ACHN (cell line): ENCODE data around the gene ANKRD33B.
A peak's percentile ranks its signal among the peaks of the same experiment; 100 is the strongest.
"Not testable (repeated sequence)": the region's sequence is repeated elsewhere in the genome, so short reads cannot be mapped to it uniquely, and the experiment has no call there.

Experiments used
- DNase-seq: peaks from one replicate; pipeline ENCODE4 v3.0.0-alpha.2; 2015
- in situ Hi-C: cut with HindIII; loops from 2 replicates; pipeline ENCODE4 v1.10.0; 2017; ENCODE audit warnings: low sequenced_read_pairs, low pct_ligation_motif_present, low pct_unique_long_range_greater_than_20kb

Gene ANKRD33B

GRCh38 chr5:10599862-10600284 is 36.0 kb downstream of the ANKRD33B start:
- peak; percentile 69 for DNase-seq
- in situ Hi-C loops = no loop called here

GRCh38 chr5:10600626-10601245 is 36.9 kb downstream of the ANKRD33B start:
- in situ Hi-C loops = no loop called here
- peak; percentile 70 for DNase-seq

DNA sequence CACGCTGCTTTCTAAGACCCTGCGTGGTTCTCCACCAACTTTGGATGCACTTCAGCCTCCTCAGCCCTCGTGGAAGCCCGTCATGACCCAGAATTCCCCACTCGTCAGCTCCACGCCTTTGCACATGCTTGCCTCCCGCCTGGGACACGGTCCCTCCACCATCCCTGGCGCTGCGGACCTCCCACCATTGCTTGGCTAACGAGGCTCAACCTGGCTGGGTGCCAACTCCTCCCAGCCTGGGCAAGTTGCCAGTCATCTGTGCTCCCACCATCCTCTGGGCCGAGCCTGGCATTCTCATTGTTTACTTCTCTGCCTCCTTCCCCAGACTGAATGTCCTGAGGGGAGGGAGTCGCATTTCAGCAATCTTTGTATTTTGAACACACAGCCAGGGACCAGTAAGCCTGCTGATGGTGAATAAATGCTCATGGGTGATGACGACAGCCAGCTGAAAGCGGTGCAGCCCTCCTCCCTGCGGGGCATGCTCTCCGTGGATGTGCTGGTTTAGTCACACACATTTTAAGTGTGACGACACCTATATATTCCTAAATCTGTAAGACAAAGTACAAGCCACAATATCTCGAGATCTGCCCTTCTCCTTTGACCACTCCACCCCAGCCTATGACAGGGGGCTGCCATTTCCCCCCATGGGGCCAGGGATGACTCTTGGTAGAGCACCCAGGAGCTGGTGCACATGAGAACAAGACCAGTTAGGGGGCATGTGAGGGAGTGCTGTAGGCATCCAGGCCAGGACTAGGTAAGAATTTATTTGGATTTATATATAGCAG is 37.6 kb downstream of the ANKRD33B start:
- peak; percentile 70 for DNase-seq
- in situ Hi-C loops = no loop called here

DNA sequence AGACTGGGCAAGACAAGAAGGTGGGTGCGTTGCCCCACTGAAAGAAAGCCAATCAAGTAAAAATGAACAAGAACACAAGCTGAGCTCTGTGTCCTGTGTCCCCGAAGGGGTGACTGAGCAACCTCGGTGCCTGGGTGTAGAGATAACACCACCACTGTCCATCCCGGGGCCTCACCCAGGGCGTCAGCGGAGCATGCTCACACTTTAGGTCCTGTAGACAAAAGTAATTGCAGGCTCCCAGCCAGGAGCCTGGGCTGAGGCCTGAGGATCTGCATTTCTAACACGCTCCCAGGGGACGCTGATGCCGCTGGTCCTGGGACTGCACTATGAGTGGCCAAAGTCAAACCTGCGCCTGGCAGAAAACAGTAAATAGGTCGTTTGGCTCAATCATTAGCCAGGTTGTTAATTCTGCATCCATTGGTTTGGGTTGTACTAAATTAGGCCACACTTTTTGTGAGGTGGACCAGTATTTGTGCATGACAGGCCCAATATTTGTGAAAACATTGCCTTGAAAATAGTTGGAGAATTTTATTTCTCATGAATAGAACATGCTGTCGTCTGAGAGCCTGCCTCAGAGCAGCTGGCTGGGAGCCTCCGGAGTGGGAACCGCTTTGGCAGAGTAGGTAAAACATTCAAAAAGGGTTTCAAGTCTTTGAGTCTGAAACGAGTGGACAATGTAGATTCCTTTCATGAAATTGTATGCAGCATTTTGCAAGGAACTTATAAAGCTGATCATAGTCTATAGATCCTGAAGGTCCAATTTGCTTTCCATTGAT is 38.3 kb downstream of the ANKRD33B start:
- no peak for DNase-seq
- in situ Hi-C loops = no loop called here

GRCh38 chr5:10604975-10605374 is 41.1 kb downstream of the ANKRD33B start:
- no peak for DNase-seq
- in situ Hi-C loops = no loop called here

DNA sequence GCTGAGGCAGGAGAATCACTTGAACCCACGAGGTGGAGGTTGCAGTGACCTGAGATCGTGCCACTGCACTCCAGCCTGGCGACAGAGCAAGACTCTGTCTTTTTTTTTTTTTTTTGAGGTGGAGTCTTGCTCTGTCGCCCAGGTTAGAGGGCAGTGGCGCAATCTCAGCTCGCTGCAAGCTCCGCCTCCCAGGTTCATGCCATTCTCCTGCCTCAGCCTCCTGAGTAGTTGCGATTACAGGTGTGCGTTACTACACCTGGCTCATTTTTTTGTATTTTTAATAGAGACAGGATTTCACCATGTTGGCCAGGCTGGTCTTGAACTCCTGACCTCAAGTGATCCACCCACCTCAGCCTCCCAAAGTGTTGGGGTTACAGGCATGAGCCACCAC is 42.8 kb downstream of the ANKRD33B start:
- in situ Hi-C loops, DNase-seq: not testable (repeated sequence)

DNA sequence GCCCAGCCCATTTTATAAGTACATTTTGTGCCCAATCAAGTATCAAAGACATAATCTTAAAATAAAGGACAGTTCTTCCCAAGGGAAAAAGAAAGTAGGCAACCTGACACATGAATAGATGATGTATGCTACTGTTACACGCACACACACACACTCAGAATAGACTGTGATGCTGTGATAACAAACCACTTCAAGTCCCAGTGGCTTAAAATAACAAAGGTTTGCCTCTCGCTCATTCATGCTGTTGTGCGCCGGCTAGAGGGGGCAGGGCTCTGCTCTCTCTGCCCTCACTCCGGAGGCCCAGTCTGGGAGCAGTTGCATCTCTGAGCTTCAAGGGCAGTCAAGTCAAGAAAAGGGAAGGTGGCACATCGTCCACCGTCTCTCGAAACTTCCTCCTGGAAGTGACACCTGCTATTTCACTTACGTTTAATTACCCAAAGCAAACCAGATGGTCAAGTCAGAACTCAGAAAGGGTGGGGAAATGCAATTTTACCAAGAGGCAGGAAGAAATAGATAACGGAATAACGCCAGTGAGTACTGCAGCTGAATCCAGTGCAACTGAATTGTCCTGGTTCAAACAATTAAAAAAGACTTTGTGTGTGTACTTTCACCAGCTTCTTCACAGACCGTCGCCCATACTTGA is 43.3 kb downstream of the ANKRD33B start:
- in situ Hi-C loops = no loop called here
- DNase-seq = no peak

DNA sequence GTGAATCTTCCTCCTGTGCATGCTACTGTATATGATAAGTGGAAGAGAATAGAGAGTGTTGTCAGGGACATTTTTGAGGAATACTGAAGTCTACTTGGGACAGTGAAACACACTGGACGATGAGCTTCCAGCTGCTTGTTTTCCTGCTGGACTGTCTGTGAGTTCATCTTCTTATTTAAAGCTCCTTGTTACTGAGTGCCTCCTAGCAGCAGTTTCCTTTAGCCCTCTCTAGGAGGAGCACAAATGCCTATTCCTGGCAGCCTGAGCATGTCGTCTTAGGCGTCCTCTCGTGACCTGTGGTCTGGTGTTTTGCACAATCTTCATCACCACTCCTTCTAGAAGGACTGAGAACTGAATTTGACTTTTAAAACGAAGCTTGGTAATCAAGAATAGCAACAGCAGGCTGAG is 43.8 kb downstream of the ANKRD33B start:
- DNase-seq = no peak
- in situ Hi-C loops = no loop called here

DNA sequence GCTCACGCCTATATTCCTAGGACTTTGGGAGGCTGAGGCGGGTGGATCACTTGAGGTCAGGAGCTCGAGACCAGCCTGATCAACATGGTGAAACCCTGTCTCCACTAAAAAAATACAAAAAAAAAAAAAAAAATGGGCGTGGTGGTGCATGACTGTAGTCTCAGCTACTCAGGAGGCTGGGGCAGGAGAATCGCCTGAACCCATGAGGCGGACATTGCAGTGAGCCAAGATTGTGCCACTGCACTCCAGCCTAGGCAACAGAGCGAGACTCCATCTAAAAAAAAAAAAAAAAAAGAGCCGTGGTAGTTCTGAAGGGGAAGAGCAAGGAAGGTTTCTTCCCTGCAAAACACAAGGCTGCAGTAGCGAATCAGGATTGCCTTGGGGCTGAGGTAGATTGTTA is 44.2 kb downstream of the ANKRD33B start:
- in situ Hi-C loops = not testable (repeated sequence)

DNA sequence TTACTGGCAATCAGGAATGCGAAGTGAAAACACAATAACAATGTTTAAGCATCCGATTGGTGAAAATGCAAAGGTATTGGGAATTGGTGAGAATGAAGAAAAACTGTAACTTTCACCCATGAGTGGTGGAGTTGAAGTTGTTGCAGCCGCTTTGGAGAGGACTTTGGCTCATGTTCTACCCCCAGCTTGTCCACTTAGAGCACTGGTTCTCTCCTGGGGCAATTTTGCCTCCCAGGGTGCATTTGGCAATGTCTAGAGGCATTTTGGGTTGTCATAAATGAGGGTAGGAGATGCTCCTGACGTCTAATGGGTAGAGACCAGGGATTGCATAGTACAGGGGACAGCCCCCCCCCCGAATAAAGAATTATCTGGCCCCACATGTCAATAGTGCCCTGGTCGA is 46.2 kb downstream of the ANKRD33B start:
- DNase-seq = no peak
- in situ Hi-C loops = no loop called here

More for the DNA sequence above, 44.2 kb downstream of the ANKRD33B start:
- DNase-seq = not testable (repeated sequence)

DNA sequence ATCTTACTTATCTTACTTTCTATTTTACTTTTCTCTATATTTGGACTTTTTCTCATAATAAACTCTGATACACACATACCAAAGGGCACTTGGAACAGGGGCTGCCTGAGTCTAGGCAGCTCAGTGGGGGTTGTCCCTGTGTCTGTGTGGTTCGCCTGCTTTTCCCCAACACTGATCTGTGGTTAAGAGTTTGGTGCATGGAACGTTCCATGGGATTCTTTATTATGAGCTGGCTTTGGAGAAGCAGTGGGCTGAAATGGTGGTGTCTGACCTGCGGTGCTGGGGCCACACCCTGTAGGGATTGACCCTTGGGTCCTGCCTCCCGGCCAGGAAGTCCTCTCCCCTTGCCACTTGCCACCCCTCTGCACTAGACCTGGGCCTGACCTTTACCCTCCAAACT is 47.4 kb downstream of the ANKRD33B start:
- in situ Hi-C loops = no loop called here

DNA sequence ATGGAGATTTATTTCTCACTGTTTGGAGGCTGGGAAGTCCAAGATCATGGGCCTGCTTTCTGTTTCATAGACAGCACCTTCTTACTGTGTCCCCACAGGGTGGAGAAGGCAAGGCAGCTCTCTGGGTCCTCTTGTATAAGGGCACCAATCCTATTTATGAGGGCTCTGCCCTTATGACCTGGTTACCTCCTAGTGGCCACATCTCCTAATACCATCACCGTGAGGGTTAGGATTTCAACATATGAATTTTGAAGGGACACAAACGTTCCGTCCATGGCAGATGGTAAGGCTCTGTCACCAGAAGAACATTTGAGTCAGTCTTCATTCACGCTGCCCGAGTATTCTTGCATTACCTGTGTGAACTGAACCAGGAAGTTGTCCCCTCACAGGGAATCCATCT is 48.4 kb downstream of the ANKRD33B start:
- no peak for DNase-seq
- in situ Hi-C loops = no loop called here

More for the DNA sequence above, 47.4 kb downstream of the ANKRD33B start:
- no peak for DNase-seq

DNA sequence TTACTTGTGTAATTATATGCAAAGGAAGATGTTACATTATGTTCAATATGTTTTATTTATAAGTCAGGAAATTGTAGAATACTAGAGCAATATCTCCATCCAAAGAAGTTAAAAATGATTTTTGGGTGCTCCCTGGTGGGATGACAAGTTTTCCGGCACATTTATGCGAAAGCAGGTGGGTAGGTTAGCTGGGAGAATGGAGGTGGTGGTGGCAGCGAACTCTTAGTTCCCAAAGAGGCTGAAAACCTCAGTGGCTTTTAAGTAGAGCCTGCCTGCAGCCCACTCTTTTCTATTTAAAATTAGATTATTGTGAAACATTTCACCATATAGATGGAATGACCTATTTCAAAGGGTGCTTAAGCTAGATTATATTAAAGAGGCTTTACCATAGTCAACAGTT is 51.8 kb downstream of the ANKRD33B start:
- in situ Hi-C loops = no loop called here
- DNase-seq = no peak

DNA sequence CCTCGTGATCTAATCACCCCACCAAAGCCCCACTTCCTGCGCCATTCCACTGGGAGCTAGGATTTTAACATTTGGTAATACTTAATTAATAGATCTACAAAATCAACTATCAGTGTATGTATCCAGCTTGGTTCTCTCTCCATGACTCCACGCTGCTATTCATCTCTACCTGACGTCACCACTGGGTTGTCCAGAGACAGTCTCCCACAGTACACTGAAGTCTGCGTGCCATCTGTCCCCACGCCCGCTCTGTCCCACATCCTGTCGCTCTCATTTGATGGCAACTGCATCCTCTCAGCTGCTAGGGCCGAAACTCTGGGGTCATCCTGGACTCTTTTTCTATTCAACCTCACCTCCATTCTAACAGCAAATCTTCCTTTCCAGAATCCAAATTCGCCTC is 53.2 kb downstream of the ANKRD33B start:
- no peak for DNase-seq
- in situ Hi-C loops = no loop called here

GRCh38 chr5:10618311-10618710 is 54.4 kb downstream of the ANKRD33B start:
- no peak for DNase-seq
- in situ Hi-C loops = no loop called here

- in situ Hi-C loops = no loop called here
- DNase-seq = no peak
Measured at GRCh38 chr5:10619649-10620048, 55.8 kb downstream of the ANKRD33B start.

GRCh38 chr5:10620346-10620745 is 56.5 kb downstream of the ANKRD33B start:
- DNase-seq = no peak
- in situ Hi-C loops = no loop called here

- in situ Hi-C loops = no loop called here
Measured at GRCh38 chr5:10621832-10622231, 58.0 kb downstream of the ANKRD33B start.

DNA sequence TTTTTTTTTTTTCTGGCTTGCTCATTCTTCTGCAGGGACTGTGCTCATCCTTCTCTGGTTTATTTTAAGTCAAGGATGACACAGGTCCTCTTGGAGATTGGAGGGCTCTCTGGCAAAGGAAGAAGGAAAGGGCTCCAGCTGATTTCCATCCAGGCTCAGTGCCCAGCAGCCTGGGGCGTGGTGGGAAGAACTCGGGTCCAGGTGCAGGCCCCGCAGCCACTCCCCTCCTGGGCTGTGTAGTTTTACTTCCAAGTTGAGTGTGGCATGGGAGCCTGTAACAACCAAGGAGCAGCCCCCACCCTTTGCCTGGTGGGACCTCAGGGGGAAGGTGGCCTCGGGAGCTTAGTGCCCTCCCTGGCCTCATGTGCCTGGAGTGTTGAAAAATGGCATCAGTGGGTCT is 58.9 kb downstream of the ANKRD33B start:
- in situ Hi-C loops = no loop called here
- DNase-seq = no peak

More at GRCh38 chr5:10621832-10622231, 58.0 kb downstream of the ANKRD33B start:
- DNase-seq = no peak
